HepG2 (cell line): ENCODE results near the gene RGS7. TPM values are rescaled to one million over a fixed set of nuclear protein-coding genes. Genes with fewer than 3 reads are reported as not detected.

Source experiments
- ATAC-seq: fragments of 200-7000 bp; cut with Tn5 transposase; 3 replicates; pipeline ENCODE4 v1.9.1; 2020; ENCODE audit warnings: mild to moderate bottlenecking, moderate library complexity
- BruUV-seq: library from RNA; stranded (reverse); fragments of 400-500 nt; replicated peaks from 2 replicates; lab custom pipeline; 2021; lab: Mats Ljungman, UMichigan
- CTCF ChIA-PET: fragments of 300-600 bp; formaldehyde crosslinking; extraction: SDS; loops from one replicate; lab custom pipeline; 2021; ENCODE audit warnings: low total read pairs, inconsistent platforms, low intra/inter-chr PET ratio; lab: Yijun Ruan, JAX
- POLR2A ChIA-PET: fragments of 350-600 bp; sonication (Branson Sonifier 250); formaldehyde crosslinking; loops from one replicate; lab custom pipeline; 2020; ENCODE audit warnings: antibody characterized with exemption, inconsistent platforms; lab: Yijun Ruan, JAX
- DNase-seq: peaks from one replicate; pipeline ENCODE4 v3.0.0-alpha.2; 2015; ENCODE audit warnings: low spot score
- FAIRE-seq: peaks from 3 replicates; lab custom pipeline; 2011; peaks lifted over from hg19 to GRCh38; lab: Jason Lieb, UNC
- H2AFZ ChIP-seq: one replicate; pipeline ENCODE4 v1.6.1; 2011; ENCODE audit warnings: low read length, inconsistent platforms
- H3K27ac ChIP-seq: fragments of 300-600 bp; 3 replicates; pipeline ENCODE4 v1.8.0; 2011; ENCODE audit warnings: mixed run types, mild to moderate bottlenecking, mixed read lengths, low read length, inconsistent platforms; ENCODE audit not compliant: insufficient read depth; ENCODE audit errors: extremely low read length
- H3K27me3 ChIP-seq, 2 experiments: fragments of 200-600 bp in 1 of 2; 2 replicates in 1 of 2; 3 replicates in 1 of 2; pipeline versions ENCODE4 v1.6.0 to v1.8.0; 2011; ENCODE audit warnings: low read length in 2 of 2, mild to moderate bottlenecking in 2 of 2, moderate library complexity in 2 of 2, inconsistent platforms in 1 of 2; ENCODE audit not compliant: insufficient read depth in 2 of 2, control insufficient read depth in 1 of 2
- H3K36me3 ChIP-seq, 2 experiments: fragments of 200-600 bp in 1 of 2; replicated peaks in 1 of 2; 2 replicates in 1 of 2; 3 replicates in 1 of 2; pipeline versions ENCODE4 v1.5.1 to v1.8.0; 2011; ENCODE audit warnings: low read length in 2 of 2, inconsistent platforms in 1 of 2; ENCODE audit not compliant: insufficient read depth in 2 of 2, control insufficient read depth in 1 of 2
- H3K4me1 ChIP-seq: 2 replicates; pipeline ENCODE4 v1.5.1; 2012; ENCODE audit warnings: low read length, inconsistent platforms; ENCODE audit not compliant: insufficient read depth
- H3K4me2 ChIP-seq: 2 replicates; pipeline ENCODE4 v1.6.0; 2011; ENCODE audit warnings: low read depth, low read length, inconsistent platforms
- H3K4me3 ChIP-seq, 3 experiments: fragments of 200-600 bp in 1 of 3; sonication (generic), shearing (Covaris generic) in 1 of 3; replicated peaks in 1 of 3; 2 replicates each; pipeline ENCODE4 v1.5.1; 2011 to 2016; ENCODE audit warnings: low read length in 3 of 3, inconsistent platforms in 2 of 3, low read depth in 2 of 3, mild to moderate bottlenecking in 2 of 3, control low read depth in 1 of 3, mixed read lengths in 1 of 3; ENCODE audit not compliant: insufficient read depth in 1 of 3
- H3K79me2 ChIP-seq: one replicate; pipeline ENCODE4 v1.6.1; 2011; ENCODE audit warnings: low read length, inconsistent platforms; ENCODE audit not compliant: insufficient read depth
- H3K9ac ChIP-seq: 2 replicates; pipeline ENCODE4 v1.6.0; 2011; ENCODE audit warnings: mild to moderate bottlenecking, low read depth, low read length, inconsistent platforms; ENCODE audit not compliant: insufficient read depth
- H3K9me3 ChIP-seq: 2 replicates; pipeline ENCODE4 v1.5.1; 2012; ENCODE audit warnings: mild to moderate bottlenecking, low read length
- H4K20me1 ChIP-seq: 2 replicates; pipeline ENCODE4 v1.6.0; 2011; ENCODE audit warnings: inconsistent platforms, mild to moderate bottlenecking, low read length, moderate library complexity; ENCODE audit not compliant: insufficient read depth
- HNRNPK ChIP-seq: fragments of 200-400 bp; formaldehyde crosslinking; IDR thresholded peaks from 2 replicates; pipeline ENCODE4 v1.6.1; 2018; ENCODE audit warnings: low read length, low read depth, moderate library complexity, mild to moderate bottlenecking; ENCODE audit not compliant: poor library complexity, severe bottlenecking
- SP2 ChIP-seq: sonication (generic); formaldehyde crosslinking; IDR thresholded peaks from 2 replicates; pipeline ENCODE4 v1.5.1; 2020; ENCODE audit warnings: mild to moderate bottlenecking, missing genetic modification reagents
- SYNCRIP ChIP-seq: fragments of 200-400 bp; formaldehyde crosslinking; IDR thresholded peaks from 2 replicates; pipeline ENCODE4 v1.6.1; 2018; ENCODE audit warnings: mild to moderate bottlenecking, low read depth, low read length; ENCODE audit not compliant: insufficient read depth
- WGBS: methylation state at CpG from one replicate; pipeline ENCODE4 v1.1.6; 2017; ENCODE audit warnings: low lambda C conversion rate; 5-methylcytosine and 5-hydroxymethylcytosine counted together
- in situ Hi-C: cut with HindIII; loops from 2 replicates; pipeline ENCODE4 v1.10.0; 2017; ENCODE audit warnings: low pct_unique_long_range_greater_than_20kb; ENCODE audit not compliant: extremely low pct_ligation_motif_present
- intact Hi-C: fragments of 100-400 bp; cut with micrococcal nuclease; formaldehyde crosslinking; loops from one replicate; pipeline ENCODE4 v1.10.0; 2022; ENCODE audit not compliant: unreplicated experiment
- polyA plus RNA-seq, 8 experiments: library from polyadenylated mRNA; depleted of rRNA in 3 of 8; stranded (reverse) in 7 of 8; unstranded in 1 of 8; fragments of >200 nt; fragmentation: Illumina TruSeq in 4 of 8; extraction: Trizol in 4 of 8; gene quantifications; 2 replicates each; pipeline versions ENCODE4 v1.2.1 to v1.2.3, GENCODE V29; 2011 to 2016; ENCODE audit warnings: low read depth in 4 of 8, missing spikeins in 1 of 8, mixed read lengths in 1 of 8; ENCODE audit not compliant: insufficient read depth in 1 of 8
- total RNA-seq, 5 experiments: library from RNA; depleted of rRNA; stranded (reverse); fragments of >200 nt; fragmentation: Illumina TruSeq; extraction: Trizol; gene quantifications; 2 replicates each; pipeline ENCODE4 v1.2.3, GENCODE V29; 2016; ENCODE audit warnings: low read depth in 1 of 5
- TF ChIP-seq, protein P1 (sequence below): sonication (generic); formaldehyde crosslinking; IDR thresholded peaks from 2 replicates; pipeline ENCODE4 v1.5.1; 2020; ENCODE audit warnings: mild to moderate bottlenecking, missing genetic modification reagents, borderline replicate concordance
- TF ChIP-seq, protein P2 (sequence below): sonication (generic); formaldehyde crosslinking; IDR thresholded peaks from 2 replicates; pipeline ENCODE4 v1.5.1; 2020; ENCODE audit warnings: mild to moderate bottlenecking, missing genetic modification reagents, moderate library complexity

The RGS7 gene
- total and polyA plus RNA-seq, 2 of the 13 experiments (the other 11 are each of a cell fraction or from before 2014, with no cell fraction given): not detected

DNA sequence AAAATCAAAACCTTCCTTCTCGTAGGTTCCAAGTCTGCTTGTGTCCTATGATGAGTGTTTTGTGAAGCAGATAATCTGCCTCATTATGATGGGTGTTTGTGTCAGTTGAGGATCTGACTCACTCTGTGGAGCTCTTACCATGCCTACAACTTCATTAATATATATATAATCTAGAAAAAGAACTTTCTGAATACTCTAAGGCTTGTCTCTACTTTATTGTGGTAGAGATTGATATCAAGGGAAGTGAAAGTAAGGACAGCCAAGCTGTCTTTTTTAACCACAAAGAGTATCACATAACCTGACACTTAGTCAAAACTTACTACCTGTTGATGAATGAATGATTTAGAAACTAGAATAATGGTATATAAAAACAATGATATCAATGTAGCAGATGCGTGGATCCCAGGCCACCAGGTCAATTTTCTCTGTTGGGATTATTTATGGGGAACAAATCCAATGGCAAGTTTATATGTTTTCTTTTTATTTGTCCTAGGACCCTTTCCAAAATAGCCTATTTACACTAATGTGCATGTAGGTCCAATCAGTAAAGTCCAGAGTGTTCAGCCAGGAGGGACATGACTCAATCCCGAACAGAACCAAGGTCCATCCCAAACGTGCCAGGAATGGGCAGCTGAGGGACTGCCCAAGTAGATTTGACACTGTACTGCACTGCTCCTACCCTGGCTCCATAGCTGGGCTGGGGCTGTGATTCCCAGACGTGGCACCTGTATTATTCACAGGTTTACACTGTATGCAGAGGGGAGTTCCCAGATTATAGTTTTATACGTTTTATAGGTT, 562.8 kb downstream of the RGS7 start:
- no peak overlapping the region for H3K4me2 ChIP-seq
- in situ Hi-C loops: no loop called here
- H3K9ac ChIP-seq: no peak overlapping the region
- POLR2A ChIA-PET: no interaction called here
- H4K20me1 ChIP-seq: no peaks in the 10 kb centered on the region
- H3K79me2 ChIP-seq: no peaks in the 10 kb centered on the region
- H3K9me3 ChIP-seq: no peaks in the 10 kb centered on the region
- 5% methylated on average over 5 of the region's 6 CpGs for WGBS
- no peak overlapping the region for H3K27ac ChIP-seq
- BruUV-seq: no TSS peak
- DNase-seq: no peak
- H3K27me3 ChIP-seq: no peaks in the 10 kb centered on the region
- H2AFZ ChIP-seq: no peak overlapping the region
- intact Hi-C loops: no loop called here
- no peak for TF ChIP-seq SYNCRIP
- TF ChIP-seq HNRNPK: no peak
- TF ChIP-seq, all 625 proteins: peak for 0
- FAIRE-seq (no peak), ATAC-seq (no peak)
- CTCF ChIA-PET: no interaction called here
- Histone ChIP-seq H3K4me3 (no peak overlapping the region), H3K36me3 (no peaks in the 10 kb centered on the region), H3K4me1 (no peaks in the 10 kb centered on the region)

DNA sequence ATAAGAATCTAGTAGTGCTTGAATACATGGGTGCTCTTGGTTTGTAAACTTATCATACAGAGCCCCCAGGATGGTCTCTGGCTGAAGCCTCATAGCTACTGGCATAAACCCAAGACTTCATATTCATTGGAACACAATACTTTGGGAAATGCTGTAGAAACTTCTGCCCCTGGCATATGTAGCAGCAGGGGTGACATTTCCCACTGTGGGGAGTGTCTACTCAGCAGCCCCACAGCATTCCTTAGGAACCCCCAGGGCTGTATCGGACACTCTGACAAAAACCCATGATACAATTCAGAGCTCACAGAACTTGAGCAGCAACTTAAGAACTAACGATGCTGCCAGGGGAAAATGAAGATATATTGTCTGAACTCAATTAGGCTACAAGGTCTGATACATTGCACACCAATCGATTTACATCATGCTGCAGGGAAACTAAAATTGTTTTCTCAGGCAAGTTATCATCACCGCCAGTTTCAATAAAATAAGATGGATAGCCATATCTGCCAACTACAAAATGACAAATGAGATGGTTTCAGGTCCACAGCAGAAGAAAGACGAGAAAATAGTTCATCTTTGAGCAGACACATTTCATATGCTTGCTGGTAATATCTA, 564.0 kb downstream of the RGS7 start:
- FAIRE-seq (no peak), ATAC-seq (no peak), DNase-seq (no peak)
- in situ Hi-C loops: no loop called here
- CTCF ChIA-PET: no interaction called here
- H3K79me2 ChIP-seq: no peaks in the 10 kb centered on the region
- H3K9me3 ChIP-seq: no peaks in the 10 kb centered on the region
- no peaks in the 10 kb centered on the region for H3K36me3 ChIP-seq
- 14% methylated on average over 4 of the region's 5 CpGs for WGBS
- POLR2A ChIA-PET: no interaction called here
- no peak overlapping the region for H3K4me3 ChIP-seq
- H3K27ac ChIP-seq: no peak overlapping the region
- no peak overlapping the region for H3K4me2 ChIP-seq
- H3K27me3 ChIP-seq: no peaks in the 10 kb centered on the region
- no peaks in the 10 kb centered on the region for H4K20me1 ChIP-seq
- no peak overlapping the region for H3K9ac ChIP-seq
- intact Hi-C loops: no loop called here
- no TSS peak for BruUV-seq
- H3K4me1 ChIP-seq: no peaks in the 10 kb centered on the region
- H2AFZ ChIP-seq: no peak overlapping the region
- TF ChIP-seq, protein P1, sequence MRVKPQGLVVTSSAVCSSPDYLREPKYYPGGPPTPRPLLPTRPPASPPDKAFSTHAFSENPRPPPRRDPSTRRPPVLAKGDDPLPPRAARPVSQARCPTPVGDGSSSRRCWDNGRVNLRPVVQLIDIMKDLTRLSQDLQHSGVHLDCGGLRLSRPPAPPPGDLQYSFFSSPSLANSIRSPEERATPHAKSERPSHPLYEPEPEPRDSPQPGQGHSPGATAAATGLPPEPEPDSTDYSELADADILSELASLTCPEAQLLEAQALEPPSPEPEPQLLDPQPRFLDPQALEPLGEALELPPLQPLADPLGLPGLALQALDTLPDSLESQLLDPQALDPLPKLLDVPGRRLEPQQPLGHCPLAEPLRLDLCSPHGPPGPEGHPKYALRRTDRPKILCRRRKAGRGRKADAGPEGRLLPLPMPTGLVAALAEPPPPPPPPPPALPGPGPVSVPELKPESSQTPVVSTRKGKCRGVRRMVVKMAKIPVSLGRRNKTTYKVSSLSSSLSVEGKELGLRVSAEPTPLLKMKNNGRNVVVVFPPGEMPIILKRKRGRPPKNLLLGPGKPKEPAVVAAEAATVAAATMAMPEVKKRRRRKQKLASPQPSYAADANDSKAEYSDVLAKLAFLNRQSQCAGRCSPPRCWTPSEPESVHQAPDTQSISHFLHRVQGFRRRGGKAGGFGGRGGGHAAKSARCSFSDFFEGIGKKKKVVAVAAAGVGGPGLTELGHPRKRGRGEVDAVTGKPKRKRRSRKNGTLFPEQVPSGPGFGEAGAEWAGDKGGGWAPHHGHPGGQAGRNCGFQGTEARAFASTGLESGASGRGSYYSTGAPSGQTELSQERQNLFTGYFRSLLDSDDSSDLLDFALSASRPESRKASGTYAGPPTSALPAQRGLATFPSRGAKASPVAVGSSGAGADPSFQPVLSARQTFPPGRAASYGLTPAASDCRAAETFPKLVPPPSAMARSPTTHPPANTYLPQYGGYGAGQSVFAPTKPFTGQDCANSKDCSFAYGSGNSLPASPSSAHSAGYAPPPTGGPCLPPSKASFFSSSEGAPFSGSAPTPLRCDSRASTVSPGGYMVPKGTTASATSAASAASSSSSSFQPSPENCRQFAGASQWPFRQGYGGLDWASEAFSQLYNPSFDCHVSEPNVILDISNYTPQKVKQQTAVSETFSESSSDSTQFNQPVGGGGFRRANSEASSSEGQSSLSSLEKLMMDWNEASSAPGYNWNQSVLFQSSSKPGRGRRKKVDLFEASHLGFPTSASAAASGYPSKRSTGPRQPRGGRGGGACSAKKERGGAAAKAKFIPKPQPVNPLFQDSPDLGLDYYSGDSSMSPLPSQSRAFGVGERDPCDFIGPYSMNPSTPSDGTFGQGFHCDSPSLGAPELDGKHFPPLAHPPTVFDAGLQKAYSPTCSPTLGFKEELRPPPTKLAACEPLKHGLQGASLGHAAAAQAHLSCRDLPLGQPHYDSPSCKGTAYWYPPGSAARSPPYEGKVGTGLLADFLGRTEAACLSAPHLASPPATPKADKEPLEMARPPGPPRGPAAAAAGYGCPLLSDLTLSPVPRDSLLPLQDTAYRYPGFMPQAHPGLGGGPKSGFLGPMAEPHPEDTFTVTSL: no peak
- TF ChIP-seq, protein P2, sequence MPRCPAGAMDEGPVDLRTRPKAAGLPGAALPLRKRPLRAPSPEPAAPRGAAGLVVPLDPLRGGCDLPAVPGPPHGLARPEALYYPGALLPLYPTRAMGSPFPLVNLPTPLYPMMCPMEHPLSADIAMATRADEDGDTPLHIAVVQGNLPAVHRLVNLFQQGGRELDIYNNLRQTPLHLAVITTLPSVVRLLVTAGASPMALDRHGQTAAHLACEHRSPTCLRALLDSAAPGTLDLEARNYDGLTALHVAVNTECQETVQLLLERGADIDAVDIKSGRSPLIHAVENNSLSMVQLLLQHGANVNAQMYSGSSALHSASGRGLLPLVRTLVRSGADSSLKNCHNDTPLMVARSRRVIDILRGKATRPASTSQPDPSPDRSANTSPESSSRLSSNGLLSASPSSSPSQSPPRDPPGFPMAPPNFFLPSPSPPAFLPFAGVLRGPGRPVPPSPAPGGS (CRISPR knock-in tag): no peak
- TF ChIP-seq SP2 (CRISPR knock-in tag): no peak
